Activated CD8-positive, alpha-beta T cell treated with anti-CD3 and anti-CD28 coated beads, Interleukin-2, amount 10 ng/mL, durations not matched to agents 7 days and 5 days (primary cell): ENCODE measurements around the gene SPRED3. TPM values are rescaled to one million over a fixed set of nuclear protein-coding genes. Genes with fewer than 3 reads are reported as not detected.
"Not testable (repeated sequence)": the region's sequence is repeated elsewhere in the genome, so short reads cannot be mapped to it uniquely, and the experiment has no call there.

Source experiments
- ATAC-seq: fragments of 150-1000 bp; cut with Tn5 transposase; one replicate; pipeline ENCODE4 v1.10.0; 2021; ENCODE audit warnings: moderate library complexity
- CTCF ChIA-PET: fragments of 350-600 bp; sonication (Branson Sonifier 250); formaldehyde crosslinking; loops from one replicate; lab custom pipeline; 2021; ENCODE audit warnings: antibody characterized with exemption; lab: Charles Lee
- POLR2A ChIA-PET: fragments of 350-600 bp; sonication (Branson Sonifier 250); formaldehyde crosslinking; loops from one replicate; lab custom pipeline; 2021; ENCODE audit warnings: antibody characterized with exemption; lab: Charles Lee
- DNase-seq: peaks from one replicate; pipeline ENCODE4 v3.0.0-alpha.2; 2020
- H3K27ac Mint-ChIP-seq: one replicate; pipeline ENCODE4 v1.8.0; 2021; ENCODE audit warnings: mild to moderate bottlenecking, mixed read lengths
- H3K27me3 Mint-ChIP-seq: one replicate; pipeline ENCODE4 v1.8.0; 2021; ENCODE audit warnings: low read depth, mixed read lengths
- H3K36me3 Mint-ChIP-seq: one replicate; pipeline ENCODE4 v1.8.0; 2021; ENCODE audit warnings: low read depth, mixed read lengths
- H3K4me1 Mint-ChIP-seq: one replicate; pipeline ENCODE4 v1.8.0; 2021; ENCODE audit warnings: low read depth, mixed read lengths
- H3K4me3 Mint-ChIP-seq: one replicate; pipeline ENCODE4 v1.8.0; 2021; ENCODE audit warnings: mild to moderate bottlenecking, mixed read lengths
- H3K9me3 Mint-ChIP-seq: one replicate; pipeline ENCODE4 v1.8.0; 2022; ENCODE audit warnings: mixed read lengths; ENCODE audit not compliant: insufficient read depth
- total RNA-seq, 2 experiments: library from RNA; stranded (reverse); gene quantifications; one replicate each; pipeline ENCODE4 v1.2.3, GENCODE V29; 2021

Gene SPRED3
- total RNA-seq, 2 experiments from 2014 or later: 0.90 to 1.3 TPM

GRCh38 chr19:38360351-38360750, 28.1 kb upstream of the SPRED3 start:
- H3K36me3 Mint-ChIP-seq: no peaks in the 10 kb centered on the region
- H3K9me3 Mint-ChIP-seq: no peaks in the 10 kb centered on the region
- CTCF ChIA-PET: interaction anchor here (1.3 kb wide), 1 partner anchor 14 kb away, joined by 6 read pairs; the partner anchor contains the start of gene PSMD8
- H3K27me3 Mint-ChIP-seq: peaks cover 32% of the 10 kb centered on the region
- POLR2A ChIA-PET: interaction anchor here (2.0 to 3.1 kb wide), 2 partner anchors 14 to 96 kb away, joined by 4 to 15 read pairs; partner anchors contain the start of genes PSMD8 and SPINT2
- no peak for DNase-seq
- ATAC-seq: no peak
- H3K4me1 Mint-ChIP-seq: peaks cover 18% of the 10 kb centered on the region
- H3K27ac Mint-ChIP-seq: no peak overlapping the region
- no peak overlapping the region for H3K4me3 Mint-ChIP-seq

GRCh38 chr19:38360839-38361631, 27.5 kb upstream of the SPRED3 start:
- H3K27me3 Mint-ChIP-seq: peaks cover 32% of the 10 kb centered on the region
- H3K9me3 Mint-ChIP-seq: no peaks in the 10 kb centered on the region
- H3K27ac Mint-ChIP-seq: no peak overlapping the region
- ChIA-PET CTCF (interaction anchor here (1.3 to 1.9 kb wide), 3 partner anchors 13 to 42 kb away, joined by 5 to 8 read pairs (median 6); partner anchors contain the start of genes FAM98C and PSMD8), POLR2A (interaction anchor here (1.1 to 3.1 kb wide), 4 partner anchors 10 to 96 kb away, joined by 3 to 15 read pairs (median 4); partner anchors contain the start of genes CATSPERG, PSMD8 and SPINT2)
- DNase-seq (no peak), ATAC-seq (no peak)
- H3K4me3 Mint-ChIP-seq: peak overlapping the region; percentile 86
- H3K4me1 Mint-ChIP-seq: peaks cover 18% of the 10 kb centered on the region
- no peaks in the 10 kb centered on the region for H3K36me3 Mint-ChIP-seq

- DNase-seq (peak; percentile 83), ATAC-seq (peak; percentile 81)
- H3K4me3 Mint-ChIP-seq: peak overlapping the region; percentile 86
- H3K36me3 Mint-ChIP-seq: no peaks in the 10 kb centered on the region
- ChIA-PET POLR2A (interaction anchor here (1.1 to 3.1 kb wide), 5 partner anchors 10 to 97 kb away, joined by 3 to 15 read pairs (median 4); partner anchors contain the start of genes CATSPERG, PSMD8 and SPINT2), CTCF (interaction anchor here (1.3 to 1.9 kb wide), 3 partner anchors 13 to 41 kb away, joined by 5 to 8 read pairs (median 8); partner anchors contain the start of genes CATSPERG, FAM98C and PSMD8)
- H3K27ac Mint-ChIP-seq: peak overlapping the region; percentile 74
- H3K27me3 Mint-ChIP-seq: peaks cover 28% of the 10 kb centered on the region
- peaks cover 18% of the 10 kb centered on the region for H3K4me1 Mint-ChIP-seq
- H3K9me3 Mint-ChIP-seq: no peaks in the 10 kb centered on the region
Observed at GRCh38 chr19:38361633-38362075, 26.8 kb upstream of the SPRED3 start.

- CTCF ChIA-PET: interaction anchor here (1.3 to 1.9 kb wide), 3 partner anchors 12 to 40 kb away, joined by 5 to 8 read pairs (median 8); partner anchors contain the start of genes CATSPERG, FAM98C and PSMD8
- H3K4me3 Mint-ChIP-seq: peak overlapping the region; percentile 86
- ATAC-seq: peak; percentile 74
- POLR2A ChIA-PET: interaction anchor here (1.2 to 3.1 kb wide), 3 partner anchors 11 to 26 kb away, joined by 3 to 15 read pairs (median 3); partner anchors contain the start of genes CATSPERG and PSMD8
- peaks cover 28% of the 10 kb centered on the region for H3K27me3 Mint-ChIP-seq
- no peaks in the 10 kb centered on the region for H3K36me3 Mint-ChIP-seq
- H3K9me3 Mint-ChIP-seq: no peaks in the 10 kb centered on the region
- peak overlapping the region; percentile 74 for H3K27ac Mint-ChIP-seq
- DNase-seq: peak; percentile 93
- H3K4me1 Mint-ChIP-seq: peaks cover 18% of the 10 kb centered on the region
Observed at GRCh38 chr19:38362076-38362945, 26.2 kb upstream of the SPRED3 start.

GRCh38 chr19:38362946-38363688, 25.4 kb upstream of the SPRED3 start:
- H3K27ac Mint-ChIP-seq, H3K36me3 Mint-ChIP-seq, DNase-seq, ATAC-seq, H3K9me3 Mint-ChIP-seq: not testable (repeated sequence)
- Mint-ChIP-seq H3K27me3 (peaks cover 28% of the 10 kb centered on the region), H3K4me3 (peak overlapping the region; percentile 42), H3K4me1 (peaks cover 18% of the 10 kb centered on the region)
- CTCF ChIA-PET: interaction anchor here (1.3 to 1.9 kb wide), 2 partner anchors 11 to 27 kb away, joined by 8 read pairs; partner anchors contain the start of genes CATSPERG and PSMD8
- POLR2A ChIA-PET: interaction anchor here (1.2 kb wide), 1 partner anchor 27 kb away, joined by 3 read pairs; the partner anchor contains the start of gene CATSPERG

- Mint-ChIP-seq H3K4me1 (peaks cover 5% of the 10 kb centered on the region), H3K4me3 (no peak overlapping the region), H3K9me3 (no peaks in the 10 kb centered on the region), H3K27me3 (peaks cover 6% of the 10 kb centered on the region), H3K27ac (no peak overlapping the region), H3K36me3 (no peaks in the 10 kb centered on the region)
- no peak for DNase-seq
- ChIA-PET POLR2A (no interaction called here), CTCF (no interaction called here)
- no peak for ATAC-seq
Observed at GRCh38 chr19:38367041-38367440, 21.5 kb upstream of the SPRED3 start.

- H3K4me1 Mint-ChIP-seq: no peaks in the 10 kb centered on the region
- ChIA-PET CTCF (interaction anchor here (1.9 kb wide), 1 partner anchor 125 kb away, joined by 5 read pairs; no protein-coding TSS in a partner anchor), POLR2A (no interaction called here)
- DNase-seq (no peak), ATAC-seq (no peak)
- no peaks in the 10 kb centered on the region for H3K9me3 Mint-ChIP-seq
- peaks cover under 1% of the 10 kb centered on the region for H3K36me3 Mint-ChIP-seq
- H3K4me3 Mint-ChIP-seq: no peak overlapping the region
- peaks cover 6% of the 10 kb centered on the region for H3K27me3 Mint-ChIP-seq
- H3K27ac Mint-ChIP-seq: no peak overlapping the region
Observed at GRCh38 chr19:38369584-38369983, 18.9 kb upstream of the SPRED3 start.

- Mint-ChIP-seq H3K4me1 (peaks cover 5% of the 10 kb centered on the region), H3K4me3 (no peak overlapping the region), H3K9me3 (no peaks in the 10 kb centered on the region), H3K27me3 (peaks cover 6% of the 10 kb centered on the region), H3K27ac (no peak overlapping the region), H3K36me3 (peaks cover 7% of the 10 kb centered on the region)
- ChIA-PET POLR2A (interaction anchor here (0.6 kb wide), 1 partner anchor 84 kb away, joined by 3 read pairs; no protein-coding TSS in a partner anchor), CTCF (interaction anchor here (0.7 to 1.9 kb wide), 2 partner anchors 126 to 560 kb away, joined by 3 to 5 read pairs; partner anchors contain the start of genes MRPS12 and SARS2)
- no peak for ATAC-seq
- no peak for DNase-seq
Observed at GRCh38 chr19:38370299-38370698, 18.2 kb upstream of the SPRED3 start.

GRCh38 chr19:38371081-38371480, 17.4 kb upstream of the SPRED3 start:
- Mint-ChIP-seq H3K27ac (no peak overlapping the region), H3K9me3 (no peaks in the 10 kb centered on the region), H3K27me3 (peaks cover 6% of the 10 kb centered on the region), H3K4me3 (no peak overlapping the region), H3K36me3 (peaks cover 8% of the 10 kb centered on the region), H3K4me1 (peaks cover 13% of the 10 kb centered on the region)
- ChIA-PET CTCF (interaction anchor here (0.7 kb wide), 1 partner anchor 559 kb away, joined by 3 read pairs; the partner anchor contains the start of genes MRPS12 and SARS2), POLR2A (no interaction called here)
- DNase-seq: no peak
- ATAC-seq: no peak

- ChIA-PET POLR2A (interaction anchor here (0.7 to 2.3 kb wide), 12 partner anchors 12 to 556 kb away, joined by 3 to 19 read pairs (median 6); partner anchors contain the start of genes CATSPERG, FAM98C, GGN and MRPS12), CTCF (interaction anchor here (0.7 to 1.7 kb wide), 20 partner anchors 11 to 556 kb away, joined by 3 to 32 read pairs (median 6); partner anchors contain the start of genes CATSPERG, EIF3K, FAM98C and GGN)
- Mint-ChIP-seq H3K36me3 (peaks cover 16% of the 10 kb centered on the region), H3K4me1 (peaks cover 22% of the 10 kb centered on the region), H3K9me3 (no peaks in the 10 kb centered on the region), H3K27me3 (peaks cover 6% of the 10 kb centered on the region), H3K27ac (peak overlapping the region; percentile 99), H3K4me3 (peak overlapping the region; percentile 100)
- DNase-seq (no peak), ATAC-seq (no peak)
Observed at GRCh38 chr19:38373907-38374331, 14.6 kb upstream of the SPRED3 start.
